SU-DHL-6 (cell line): ENCODE measurements around the gene PPP2R2D.

Source experiments
- H2AFZ ChIP-seq: fragments of 200-600 bp; sonication (generic); 2 replicates; pipeline ENCODE4 v1.6.1; 2014; ENCODE audit warnings: low read depth, mild to moderate bottlenecking, moderate library complexity, mixed read lengths, antibody characterized with exemption, low read length; ENCODE audit not compliant: severe bottlenecking
- H3F3A ChIP-seq: fragments of 200-600 bp; shearing (Covaris generic); 2 replicates; pipeline ENCODE4 v1.6.0; 2016; ENCODE audit warnings: antibody characterized with exemption, mild to moderate bottlenecking; ENCODE audit not compliant: insufficient read depth
- H3K27ac ChIP-seq: fragments of 200-600 bp; sonication (generic); 2 replicates; pipeline ENCODE4 v1.5.1; 2016; ENCODE audit warnings: low read depth, mild to moderate bottlenecking, low read length, moderate library complexity, mixed read lengths
- H3K27me3 ChIP-seq: fragments of 200-600 bp; sonication (generic), shearing (Covaris generic); 2 replicates; pipeline ENCODE4 v1.6.0; 2014; ENCODE audit warnings: mild to moderate bottlenecking, low read length
- H3K36me3 ChIP-seq: fragments of 200-600 bp; sonication (generic); 2 replicates; pipeline ENCODE4 v1.6.1; 2014; ENCODE audit warnings: mild to moderate bottlenecking, low read length, mixed read lengths
- H3K4me2 ChIP-seq: fragments of 300-600, 200-600 bp; shearing (Covaris generic), sonication (generic); 2 replicates; pipeline ENCODE4 v1.6.0; 2014; ENCODE audit warnings: low read length, low read depth, mild to moderate bottlenecking; ENCODE audit not compliant: poor library complexity, severe bottlenecking
- H3K4me3 ChIP-seq: fragments of 200-600 bp; sonication (generic); 2 replicates; pipeline ENCODE4 v1.5.1; 2014; ENCODE audit warnings: antibody characterized with exemption, low read length, mild to moderate bottlenecking, mixed read lengths; ENCODE audit not compliant: insufficient read depth, poor library complexity, severe bottlenecking
- H3K79me2 ChIP-seq: fragments of 200-600 bp; sonication (generic); 2 replicates; pipeline ENCODE4 v1.6.1; 2014; ENCODE audit warnings: mild to moderate bottlenecking, low read length, moderate library complexity; ENCODE audit not compliant: insufficient read depth
- H3K9ac ChIP-seq: fragments of 200-600 bp; sonication (generic); 2 replicates; pipeline ENCODE4 v1.7.0; 2014; ENCODE audit warnings: mild to moderate bottlenecking, low read length
- H3K9me2 ChIP-seq: fragments of 200-600 bp; sonication (generic); replicated peaks from 2 replicates; pipeline ENCODE4 v1.6.1; 2014; ENCODE audit warnings: low read length; ENCODE audit not compliant: insufficient read depth
- H3K9me3 ChIP-seq: fragments of 200-600 bp; sonication (generic); 2 replicates; pipeline ENCODE4 v1.6.1; 2014; ENCODE audit warnings: low read length, mixed read lengths; ENCODE audit not compliant: insufficient read depth
- H4K20me1 ChIP-seq: fragments of 200-600 bp; sonication (generic); 2 replicates; pipeline ENCODE4 v1.6.1; 2014; ENCODE audit warnings: low read depth, mild to moderate bottlenecking, antibody characterized with exemption, low read length, moderate library complexity, mixed read lengths
- CTCF ChIP-seq: fragments of 200-600 bp; sonication (generic); IDR thresholded peaks from one replicate; pipeline ENCODE4 v1.5.1; 2017; ENCODE audit warnings: antibody characterized with exemption, mild to moderate bottlenecking, low read length, moderate library complexity; ENCODE audit not compliant: insufficient read depth, poor library complexity, severe bottlenecking
- EZH2phosphoT487 ChIP-seq: fragments of 200-600 bp; sonication (generic), shearing (Covaris generic); conservative IDR thresholded peaks from 2 replicates; pipeline ENCODE4 v1.6.1; 2018; ENCODE audit warnings: mild to moderate bottlenecking, antibody characterized with exemption, low read length, moderate library complexity, mixed read lengths

The PPP2R2D gene

GRCh38 chr10:131858118-131858515 lies 42.7 kb upstream of the PPP2R2D start:
- TF ChIP-seq EZH2phosphoT487 (no peak), CTCF (no peak)
- Histone ChIP-seq H3K36me3 (no peaks in the 10 kb centered on the region), H3K9ac (no peak overlapping the region), H2AFZ (no peak overlapping the region), H3K4me3 (no peak overlapping the region), H4K20me1 (no peaks in the 10 kb centered on the region), H3F3A (no peaks in the 10 kb centered on the region), H3K27me3 (no peaks in the 10 kb centered on the region), H3K9me3 (no peaks in the 10 kb centered on the region), H3K4me2 (no peak overlapping the region), H3K9me2 (no peaks in the 10 kb centered on the region), H3K79me2 (no peaks in the 10 kb centered on the region), H3K27ac (no peak overlapping the region)

- H3K27me3 ChIP-seq: no peaks in the 10 kb centered on the region
- no peaks in the 10 kb centered on the region for H3K36me3 ChIP-seq
- no peak overlapping the region for H3K4me3 ChIP-seq
- no peak overlapping the region for H3K9ac ChIP-seq
- no peaks in the 10 kb centered on the region for H3K79me2 ChIP-seq
- no peaks in the 10 kb centered on the region for H3K9me2 ChIP-seq
- no peak overlapping the region for H2AFZ ChIP-seq
- no peaks in the 10 kb centered on the region for H4K20me1 ChIP-seq
- no peak for TF ChIP-seq CTCF
- TF ChIP-seq EZH2phosphoT487: no peak
- H3F3A ChIP-seq: no peaks in the 10 kb centered on the region
- H3K27ac ChIP-seq: no peak overlapping the region
- no peaks in the 10 kb centered on the region for H3K9me3 ChIP-seq
- H3K4me2 ChIP-seq: no peak overlapping the region
Observed at GRCh38 chr10:131858583-131859340, 42.0 kb upstream of the PPP2R2D start.

GRCh38 chr10:131859341-131860020 lies 41.3 kb upstream of the PPP2R2D start:
- TF ChIP-seq CTCF (no peak), EZH2phosphoT487 (no peak)
- Histone ChIP-seq H3K4me3 (no peak overlapping the region), H3F3A (no peaks in the 10 kb centered on the region), H3K27ac (no peak overlapping the region), H3K27me3 (no peaks in the 10 kb centered on the region), H4K20me1 (no peaks in the 10 kb centered on the region), H2AFZ (no peak overlapping the region), H3K4me2 (no peak overlapping the region), H3K9me2 (no peaks in the 10 kb centered on the region), H3K9me3 (no peaks in the 10 kb centered on the region), H3K9ac (no peak overlapping the region), H3K36me3 (no peaks in the 10 kb centered on the region), H3K79me2 (no peaks in the 10 kb centered on the region)
